ENCODE results near the gene CDIPT. TPM values are rescaled to one million over a fixed set of nuclear protein-coding genes. Genes with fewer than 3 reads are reported as not detected.
"Not testable (repeated sequence)": the region's sequence is repeated elsewhere in the genome, so short reads cannot be mapped to it uniquely, and the experiment has no call there.

Gene CDIPT
- total and polyA plus RNA-seq, 2 of the 13 experiments (the other 11 are each of a cell fraction or from before 2014, with no cell fraction given), result 54.9 to 97.5 TPM

DNA sequence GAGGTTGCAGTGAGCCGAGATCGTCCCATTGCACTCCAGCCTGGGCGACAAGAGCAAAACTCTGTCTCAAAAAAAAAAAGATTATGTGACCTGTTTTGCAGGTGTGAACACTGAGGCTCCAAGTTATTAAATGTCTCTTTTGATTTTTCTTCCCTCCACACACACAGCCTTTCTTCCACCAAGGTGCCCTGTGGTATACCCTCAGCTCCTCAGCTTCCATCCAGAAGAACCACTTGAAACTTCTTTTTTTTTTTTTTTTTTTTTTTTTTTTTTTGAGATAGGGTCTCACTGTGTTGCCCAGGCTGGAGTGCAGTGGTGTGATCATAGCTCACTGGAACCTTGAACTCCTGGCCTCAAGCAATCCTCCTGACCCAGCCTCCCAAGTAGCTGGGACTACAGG lies 26.3 kb upstream of the CDIPT start:
- H3K9me3 ChIP-seq (ENCODE audit: low read length); DNase-seq (ENCODE audit: low spot score); H3K27me3 ChIP-seq (ENCODE audit: control insufficient read depth in 1 of 2, insufficient read depth in 2 of 2, low read length in 2 of 2); H3K4me3 ChIP-seq (replicated peaks in 1 of 3; ENCODE audit: insufficient read depth in 1 of 3, low read depth in 2 of 3, low read length in 3 of 3); in situ Hi-C loops (cut with HindIII; ENCODE audit: extremely low pct_ligation_motif_present, low pct_unique_long_range_greater_than_20kb); FAIRE-seq; H2AFZ ChIP-seq (ENCODE audit: low read length); H3K79me2 ChIP-seq (ENCODE audit: insufficient read depth, low read length); H3K9ac ChIP-seq (ENCODE audit: insufficient read depth, low read depth, low read length); H4K20me1 ChIP-seq (ENCODE audit: insufficient read depth, low read length); H3K36me3 ChIP-seq (replicated peaks in 1 of 2; ENCODE audit: control insufficient read depth in 1 of 2, insufficient read depth in 2 of 2, low read length in 2 of 2); BruUV-seq (replicated peaks); H3K27ac ChIP-seq (ENCODE audit: extremely low read length, insufficient read depth, low read length); intact Hi-C loops (cut with micrococcal nuclease; ENCODE audit: unreplicated experiment); ATAC-seq; H3K4me2 ChIP-seq (ENCODE audit: low read depth, low read length); CTCF ChIA-PET (ENCODE audit: low intra/inter-chr PET ratio, low total read pairs): not testable (repeated sequence)
- POLR2A ChIA-PET, result interaction anchor here (1.6 kb wide), 1 partner anchor 10 kb away, joined by 5 read pairs; the partner anchor contains the start of genes ASPHD1 and SEZ6L2
- TF ChIP-seq ZNF121 (CRISPR knock-in tag; IDR thresholded peaks at IDR 0.05), result 0 out of 2 replicates have a peak, but pooled peaks have one; percentile 19
- WGBS (ENCODE audit: low lambda C conversion rate), result 98% methylated on average over 3 of the region's 3 CpGs
- H3K4me1 ChIP-seq (ENCODE audit: insufficient read depth, low read length), result peaks cover 32% of the 10 kb centered on the region

DNA sequence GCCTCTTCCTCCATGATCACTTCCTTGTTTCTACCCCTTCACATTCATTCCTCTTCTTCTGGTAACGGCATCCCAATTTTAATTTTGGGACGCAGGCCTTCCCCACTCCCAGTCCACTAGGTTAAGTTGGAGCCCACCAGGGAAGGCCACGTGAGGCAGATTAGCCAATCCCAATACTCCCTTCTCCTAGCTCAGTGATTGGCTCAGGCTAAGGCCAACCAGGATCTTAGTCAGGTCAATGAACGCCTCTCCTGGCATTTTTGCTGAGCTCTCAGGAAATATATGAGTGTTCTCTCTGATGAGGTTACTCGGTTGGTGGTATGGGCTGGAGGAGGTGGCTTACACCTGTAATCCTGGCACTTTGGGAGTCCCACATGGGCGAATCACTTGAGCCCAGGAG lies 21.0 kb upstream of the CDIPT start:
- H3K27ac ChIP-seq (ENCODE audit: extremely low read length, insufficient read depth, low read length), result no peak overlapping the region
- H3K27me3 ChIP-seq (ENCODE audit: control insufficient read depth in 1 of 2, insufficient read depth in 2 of 2, low read length in 2 of 2), result no peaks in the 10 kb centered on the region
- H2AFZ ChIP-seq (ENCODE audit: low read length), result no peak overlapping the region
- BruUV-seq (replicated peaks), result no TSS peak
- H3K4me2 ChIP-seq (ENCODE audit: low read depth, low read length), result no peak overlapping the region
- 93% methylated on average over 6 of the region's 6 CpGs for WGBS (ENCODE audit: low lambda C conversion rate)
- ATAC-seq, result no peak
- H3K36me3 ChIP-seq (replicated peaks in 1 of 2; ENCODE audit: control insufficient read depth in 1 of 2, insufficient read depth in 2 of 2, low read length in 2 of 2), result peaks cover 4 to 15% of the 10 kb centered on the region in 2 experiments; a peak in 3 of 5 replicates
- H3K4me1 ChIP-seq (ENCODE audit: insufficient read depth, low read length), result peaks cover 12% of the 10 kb centered on the region
- H4K20me1 ChIP-seq (ENCODE audit: insufficient read depth, low read length), result no peaks in the 10 kb centered on the region
- intact Hi-C loops (cut with micrococcal nuclease; ENCODE audit: unreplicated experiment), result no loop called here
- no peaks in the 10 kb centered on the region for H3K79me2 ChIP-seq (ENCODE audit: insufficient read depth, low read length)
- CTCF ChIA-PET (ENCODE audit: low intra/inter-chr PET ratio, low total read pairs), result no interaction called here
- H3K9ac ChIP-seq (ENCODE audit: insufficient read depth, low read depth, low read length), result no peak overlapping the region
- no peak for FAIRE-seq
- H3K9me3 ChIP-seq (ENCODE audit: low read length), result no peaks in the 10 kb centered on the region
- in situ Hi-C loops (cut with HindIII; ENCODE audit: extremely low pct_ligation_motif_present, low pct_unique_long_range_greater_than_20kb), result no loop called here
- no peak overlapping the region for H3K4me3 ChIP-seq (replicated peaks in 1 of 3; ENCODE audit: insufficient read depth in 1 of 3, low read depth in 2 of 3, low read length in 3 of 3)
- no peak for DNase-seq (ENCODE audit: low spot score)
- POLR2A ChIA-PET, result interaction anchor here (2.0 kb wide), 1 partner anchor 16 kb away, joined by 7 read pairs; the partner anchor contains the start of genes ASPHD1 and SEZ6L2
- TF ChIP-seq BORCS8-MEF2B (CRISPR knock-in tag; IDR thresholded peaks at IDR 0.05), result no peak
- TF ChIP-seq SNAI1 (CRISPR knock-in tag; IDR thresholded peaks at IDR 0.05; ENCODE audit: borderline replicate concordance), result no peak
- no peak for TF ChIP-seq ZMYM2 (CRISPR knock-in tag; IDR thresholded peaks at IDR 0.05)
- no peak for TF ChIP-seq SOX13 (IDR thresholded peaks at IDR 0.05)
- no peak for TF ChIP-seq SOX13 (CRISPR knock-in tag; conservative IDR thresholded peaks at IDR 0.05 in 1 of 2, IDR thresholded peaks at IDR 0.05 in 1 of 2)
- TF ChIP-seq, protein P1, sequence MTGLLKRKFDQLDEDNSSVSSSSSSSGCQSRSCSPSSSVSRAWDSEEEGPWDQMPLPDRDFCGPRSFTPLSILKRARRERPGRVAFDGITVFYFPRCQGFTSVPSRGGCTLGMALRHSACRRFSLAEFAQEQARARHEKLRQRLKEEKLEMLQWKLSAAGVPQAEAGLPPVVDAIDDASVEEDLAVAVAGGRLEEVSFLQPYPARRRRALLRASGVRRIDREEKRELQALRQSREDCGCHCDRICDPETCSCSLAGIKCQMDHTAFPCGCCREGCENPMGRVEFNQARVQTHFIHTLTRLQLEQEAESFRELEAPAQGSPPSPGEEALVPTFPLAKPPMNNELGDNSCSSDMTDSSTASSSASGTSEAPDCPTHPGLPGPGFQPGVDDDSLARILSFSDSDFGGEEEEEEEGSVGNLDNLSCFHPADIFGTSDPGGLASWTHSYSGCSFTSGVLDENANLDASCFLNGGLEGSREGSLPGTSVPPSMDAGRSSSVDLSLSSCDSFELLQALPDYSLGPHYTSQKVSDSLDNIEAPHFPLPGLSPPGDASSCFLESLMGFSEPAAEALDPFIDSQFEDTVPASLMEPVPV (CRISPR knock-in tag; IDR thresholded peaks at IDR 0.05), result no peak
- TF ChIP-seq ZFP90 (CRISPR knock-in tag; IDR thresholded peaks at IDR 0.05; ENCODE audit: borderline replicate concordance), result no peak
- TF ChIP-seq, protein P2, sequence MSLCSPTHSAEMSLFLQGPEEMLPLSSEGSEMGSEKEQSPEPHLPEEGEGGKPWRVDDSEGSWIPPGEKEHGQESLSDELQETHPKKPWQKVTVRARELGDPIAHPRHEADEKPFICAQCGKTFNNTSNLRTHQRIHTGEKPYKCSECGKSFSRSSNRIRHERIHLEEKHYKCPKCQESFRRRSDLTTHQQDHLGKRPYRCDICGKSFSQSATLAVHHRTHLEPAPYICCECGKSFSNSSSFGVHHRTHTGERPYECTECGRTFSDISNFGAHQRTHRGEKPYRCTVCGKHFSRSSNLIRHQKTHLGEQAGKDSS (CRISPR knock-in tag; IDR thresholded peaks at IDR 0.05; ENCODE audit: borderline replicate concordance, low read depth), result no peak
- no peak for TF ChIP-seq ZSCAN21 (CRISPR knock-in tag; IDR thresholded peaks at IDR 0.05; ENCODE audit: borderline replicate concordance)
- TF ChIP-seq, protein P3, sequence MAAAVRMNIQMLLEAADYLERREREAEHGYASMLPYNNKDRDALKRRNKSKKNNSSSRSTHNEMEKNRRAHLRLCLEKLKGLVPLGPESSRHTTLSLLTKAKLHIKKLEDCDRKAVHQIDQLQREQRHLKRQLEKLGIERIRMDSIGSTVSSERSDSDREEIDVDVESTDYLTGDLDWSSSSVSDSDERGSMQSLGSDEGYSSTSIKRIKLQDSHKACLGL (CRISPR knock-in tag; IDR thresholded peaks at IDR 0.05), result no peak
- no peak for TF ChIP-seq ATRX (CRISPR knock-in tag; IDR thresholded peaks at IDR 0.05; ENCODE audit: borderline replicate concordance)
- TF ChIP-seq ZNF572 (CRISPR knock-in tag; IDR thresholded peaks at IDR 0.05), result no peak
- TF ChIP-seq EZH2 (conservative IDR thresholded peaks at IDR 0.05; ENCODE audit: low read depth, low read length), result no peak
- TF ChIP-seq FOXJ3 (CRISPR knock-in tag; IDR thresholded peaks at IDR 0.05; ENCODE audit: borderline replicate concordance), result no peak
- no peak for TF ChIP-seq KAT8 (CRISPR knock-in tag; IDR thresholded peaks at IDR 0.05)
- TF ChIP-seq ZNF660 (CRISPR knock-in tag; IDR thresholded peaks at IDR 0.05; ENCODE audit: borderline replicate concordance, low read depth), result no peak
